ENCODE data around the gene BRD9. TPM values are rescaled to one million over a fixed set of nuclear protein-coding genes. Genes with fewer than 3 reads are reported as not detected.

BRD9 gene
- total and polyA plus RNA-seq, 2 of the 13 experiments (the other 11 are each of a cell fraction or from before 2014, with no cell fraction given), result 5.2 to 22.9 TPM

- TF ChIP-seq POLR2A (IDR thresholded peaks at IDR 0.05; ENCODE audit: insufficient read depth in 1 of 2, low read depth in 2 of 2, low read length in 2 of 2) (peak in 1 of 2 experiments; percentile 79; a peak in 2 of 4 replicates), ZNF678 (CRISPR knock-in tag; IDR thresholded peaks at IDR 0.05) (no peak), EHMT2 (IDR thresholded peaks at IDR 0.05; ENCODE audit: borderline replicate concordance, low read depth, low read length) (no peak), ZNF512B (CRISPR knock-in tag; IDR thresholded peaks at IDR 0.05; ENCODE audit: borderline replicate concordance) (0 out of 2 replicates have a peak, but pooled peaks have one; percentile 57), MXI1 (IDR thresholded peaks at IDR 0.05; ENCODE audit: borderline replicate concordance, low read depth, low read length) (peak; percentile 42; the same call in 1 of the 3 replicates), ZNF383 (CRISPR knock-in tag; IDR thresholded peaks at IDR 0.05; ENCODE audit: borderline replicate concordance) (0 out of 2 replicates have a peak, but pooled peaks have one; percentile 42), DZIP1 (CRISPR knock-in tag; IDR thresholded peaks at IDR 0.05) (0 out of 2 replicates have a peak, but pooled peaks have one; percentile 35)
Measured at GRCh38 chr5:849651-850301, 42.8 kb downstream of the BRD9 start (continued).

Measured in HepG2 (cell line).